ENCODE measurements around the gene KLHL2.
"Not testable (repeated sequence)": the region's sequence is repeated elsewhere in the genome, so short reads cannot be mapped to it uniquely, and the experiment has no call there.

KLHL2 gene

DNA sequence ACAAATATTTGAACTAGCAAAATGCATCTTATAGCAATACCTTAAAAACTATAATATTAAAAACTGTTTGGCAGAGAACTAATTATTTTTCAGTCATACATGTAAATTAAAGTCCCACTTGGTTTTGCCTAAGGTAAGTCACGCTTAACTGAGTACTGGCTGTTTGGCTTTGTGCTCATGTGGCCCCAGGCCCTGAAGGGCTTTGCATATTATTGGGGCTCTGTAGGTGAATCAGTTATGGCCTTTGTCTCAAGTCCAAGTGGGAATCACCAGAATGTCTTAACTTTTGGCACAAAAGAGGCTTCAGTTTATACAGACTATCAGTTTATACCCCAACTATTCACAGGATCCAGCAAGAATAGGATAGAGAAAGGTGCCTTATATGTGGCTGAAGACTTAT, 29.5 kb downstream of the KLHL2 start:
- not testable (repeated sequence) for DNase-seq

DNA sequence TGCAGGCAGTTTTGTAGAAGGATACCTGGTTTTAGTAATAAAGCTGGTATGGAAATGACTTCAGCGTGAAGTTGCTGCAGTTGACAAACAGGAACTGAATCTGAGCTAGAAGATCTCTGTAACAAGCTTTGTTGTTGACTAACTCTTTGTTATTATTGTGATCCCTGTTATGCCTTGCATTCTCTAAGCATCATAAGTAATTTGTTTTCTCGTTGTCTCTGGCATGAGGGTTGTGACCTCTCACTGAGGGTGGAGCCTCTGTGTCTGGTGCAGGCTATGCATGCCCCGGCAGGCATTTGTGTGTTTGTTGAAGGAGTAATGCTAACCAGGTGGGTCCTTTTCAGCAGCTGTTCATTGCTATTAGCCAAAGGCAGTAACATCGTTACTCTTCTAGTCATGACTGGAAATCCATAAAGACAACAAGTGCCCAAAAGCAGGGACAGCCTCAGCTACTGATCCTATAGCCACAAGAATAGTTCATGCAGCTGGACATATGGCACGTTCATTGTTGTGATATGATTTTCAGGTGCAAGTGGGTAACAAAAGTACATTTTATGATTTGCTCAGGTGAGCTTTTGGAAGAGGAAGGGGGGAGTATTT, 30.8 kb downstream of the KLHL2 start:
- not testable (repeated sequence) for DNase-seq

- DNase-seq = not testable (repeated sequence)
Measured at GRCh38 chr4:165240761-165241160, 33.4 kb downstream of the KLHL2 start.

DNA sequence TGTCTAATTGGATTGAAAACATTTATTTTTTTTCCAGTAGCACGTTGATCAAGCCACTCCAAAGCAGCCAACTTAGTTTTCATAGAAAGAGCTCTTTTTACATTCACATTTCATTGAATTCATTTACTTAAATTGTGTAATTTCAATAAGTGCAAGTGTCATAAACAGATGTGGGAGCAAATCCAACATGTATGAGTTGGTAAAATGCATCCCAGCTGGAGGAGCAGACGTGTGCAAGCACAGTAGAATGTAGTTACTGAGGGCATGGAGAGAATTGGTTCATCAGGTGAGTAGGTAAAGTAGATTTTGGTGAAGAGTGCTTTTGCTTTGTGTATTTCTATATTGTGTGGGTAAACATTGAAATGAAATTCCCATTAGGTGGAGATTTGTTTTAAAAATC, 36.8 kb downstream of the KLHL2 start:
- DNase-seq = not testable (repeated sequence)

GRCh38 chr4:165244587-165245186, 37.3 kb downstream of the KLHL2 start:
- not testable (repeated sequence) for DNase-seq

- DNase-seq = no peak
Measured at GRCh38 chr4:165248102-165248501, 40.7 kb downstream of the KLHL2 start.

GRCh38 chr4:165248904-165249303, 41.5 kb downstream of the KLHL2 start:
- not testable (repeated sequence) for DNase-seq

GRCh38 chr4:165254771-165255170, 47.4 kb downstream of the KLHL2 start:
- DNase-seq = not testable (repeated sequence)

GRCh38 chr4:165255439-165255838, 48.1 kb downstream of the KLHL2 start:
- not testable (repeated sequence) for DNase-seq

- DNase-seq = not testable (repeated sequence)
Measured at GRCh38 chr4:165256074-165256659, 48.8 kb downstream of the KLHL2 start.

- DNase-seq = not testable (repeated sequence)
Measured at GRCh38 chr4:165259776-165260175, 52.4 kb downstream of the KLHL2 start.

GRCh38 chr4:165262306-165262705, 54.9 kb downstream of the KLHL2 start:
- not testable (repeated sequence) for DNase-seq

DNA sequence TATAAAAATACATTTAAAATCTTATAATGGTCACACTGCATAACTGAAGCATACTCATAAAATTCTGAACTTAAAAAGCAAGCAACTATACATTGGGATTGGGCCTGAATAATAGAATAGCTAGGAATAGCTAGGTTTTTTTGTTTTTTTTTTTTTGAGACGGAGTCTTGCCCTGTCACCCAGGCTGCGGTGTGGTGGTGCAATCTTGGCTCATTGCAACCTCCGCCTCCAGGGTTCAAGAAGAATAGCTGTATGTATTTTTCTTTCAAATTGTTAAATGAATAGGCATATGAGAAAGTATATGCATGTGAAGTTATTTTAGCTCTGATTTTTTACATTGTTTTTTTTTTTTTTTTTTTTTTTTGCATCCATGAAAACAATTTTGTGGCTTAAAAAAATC, 56.1 kb downstream of the KLHL2 start:
- DNase-seq = not testable (repeated sequence)

DNA sequence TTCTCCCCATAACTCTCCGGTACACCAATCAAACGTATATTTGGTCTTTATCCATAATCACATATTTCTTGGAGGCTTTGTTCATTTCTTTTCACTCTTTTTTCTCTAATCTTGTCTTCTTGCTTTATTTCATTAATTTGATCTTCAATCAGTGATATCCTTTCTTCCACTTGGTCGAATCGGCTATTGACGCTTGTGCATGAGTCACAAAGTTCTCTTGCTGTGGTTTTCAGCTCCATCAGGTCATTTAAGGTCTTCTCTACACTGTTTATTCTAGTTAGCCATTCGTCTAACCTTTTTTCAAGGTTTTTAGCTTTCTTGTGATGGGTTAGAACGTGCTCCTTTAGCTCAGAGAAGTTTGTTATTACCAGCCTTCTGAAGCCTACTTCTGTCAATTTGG, 62.6 kb downstream of the KLHL2 start:
- not testable (repeated sequence) for DNase-seq

DNA sequence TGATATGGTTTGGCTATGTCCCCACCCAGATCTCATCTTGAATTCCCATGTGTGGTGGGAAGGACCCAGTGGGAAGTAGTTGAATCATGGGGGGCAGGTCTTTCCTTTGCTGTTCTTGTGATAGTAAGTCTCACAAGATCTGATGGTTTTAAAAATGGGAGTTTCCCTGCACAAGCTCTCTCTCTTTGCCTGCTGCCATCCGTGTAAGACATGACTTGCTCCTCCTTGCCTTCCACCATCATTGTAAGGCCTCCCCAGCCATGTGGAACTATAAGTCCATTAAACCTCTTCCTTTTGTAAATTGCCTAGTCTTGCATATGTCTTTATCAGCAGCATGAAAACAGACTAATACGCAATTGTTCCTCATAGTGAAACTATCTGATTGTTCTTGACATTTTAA, 66.1 kb downstream of the KLHL2 start:
- not testable (repeated sequence) for DNase-seq

DNA sequence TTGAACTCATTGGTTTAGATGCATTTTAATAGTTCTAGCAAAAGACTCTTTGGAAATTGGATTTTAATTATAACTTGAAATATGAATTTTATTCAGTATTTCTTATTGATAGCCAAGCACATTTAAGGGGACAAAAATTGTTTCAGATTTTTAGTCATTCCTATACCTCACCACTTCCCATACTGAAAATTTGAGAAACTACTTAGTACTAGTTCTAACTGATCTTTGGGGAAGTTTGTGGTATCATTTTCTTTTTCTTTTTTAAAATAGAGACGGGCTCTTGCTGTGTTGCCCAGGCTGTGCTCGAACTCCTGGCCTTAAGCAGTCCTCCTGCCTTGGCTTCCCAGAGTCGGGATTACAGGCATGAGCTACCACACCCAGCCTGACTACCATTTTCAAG, 68.0 kb downstream of the KLHL2 start:
- DNase-seq = not testable (repeated sequence)

GRCh38 chr4:165279531-165279930, 72.2 kb downstream of the KLHL2 start:
- not testable (repeated sequence) for DNase-seq

DNA sequence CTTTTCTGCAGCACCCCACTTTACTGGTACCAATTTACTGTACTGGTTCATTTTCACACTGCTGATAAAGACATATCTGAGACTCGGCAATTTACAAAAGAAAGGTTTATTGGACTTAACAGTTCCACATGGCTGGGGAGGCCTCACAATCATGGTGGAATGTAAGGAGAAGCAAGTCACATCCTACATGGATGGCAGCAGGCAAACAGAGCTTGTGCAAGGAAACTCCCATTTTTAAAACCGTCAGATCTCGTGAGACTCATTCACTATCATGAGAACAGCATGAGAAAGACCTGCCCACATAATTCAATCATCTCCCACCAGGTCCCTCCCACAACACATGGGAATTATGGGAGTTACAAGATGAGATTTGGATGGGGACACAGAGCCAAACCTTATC, 77.3 kb downstream of the KLHL2 start:
- not testable (repeated sequence) for DNase-seq

DNA sequence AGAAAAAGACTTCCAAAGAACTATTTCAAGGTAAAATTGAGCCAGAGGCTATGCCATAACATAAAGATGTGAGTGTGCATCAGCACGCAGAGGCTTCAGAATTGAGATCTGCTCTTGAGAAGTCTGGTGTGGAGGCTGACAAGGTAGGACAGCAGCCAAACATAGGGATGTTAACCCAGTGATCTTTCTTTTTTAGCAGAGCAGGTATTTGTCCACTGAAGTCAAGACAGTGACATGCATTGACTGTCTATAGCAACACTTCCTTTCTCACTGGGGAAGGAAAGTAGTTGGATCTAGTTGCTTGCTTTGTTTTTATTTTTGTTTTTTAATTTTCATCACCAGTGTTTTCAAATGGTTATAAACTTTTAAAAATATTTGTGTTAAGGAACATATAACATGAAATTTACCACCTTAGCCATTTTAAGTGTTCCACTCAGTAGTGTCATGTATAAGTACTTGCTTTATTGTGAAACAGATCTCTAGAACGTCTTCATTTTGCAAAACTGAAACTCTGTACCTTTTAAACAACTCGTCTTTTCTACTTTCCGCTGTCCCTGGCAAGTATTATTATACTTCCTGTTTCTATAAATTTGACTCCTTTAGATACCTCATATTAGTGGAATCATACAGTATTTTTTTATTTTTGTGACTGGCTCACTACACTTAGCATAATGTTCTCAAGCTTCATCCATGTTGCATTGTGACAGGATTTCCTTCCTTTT, 79.4 kb downstream of the KLHL2 start:
- not testable (repeated sequence) for DNase-seq

DNA sequence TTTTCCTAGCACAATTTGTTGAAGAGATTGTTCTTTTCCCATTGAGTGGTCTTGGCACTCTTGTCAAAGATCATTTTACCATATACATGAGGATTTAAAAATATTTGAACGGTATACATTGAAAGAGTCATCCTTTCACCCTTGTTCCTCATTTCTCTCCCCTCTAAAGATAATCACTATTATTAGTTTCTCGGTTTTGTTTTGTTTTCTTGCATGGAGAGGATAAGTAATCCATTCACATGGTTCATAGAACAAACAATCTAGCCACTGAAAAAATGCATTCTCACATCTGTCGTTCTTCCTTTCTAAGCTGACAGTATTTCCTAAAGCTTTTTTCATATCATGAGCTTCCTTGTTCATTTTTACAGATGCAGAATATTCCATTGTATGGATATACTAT, 80.9 kb downstream of the KLHL2 start:
- DNase-seq = peak; percentile 49

GRCh38 chr4:165288639-165289422, 81.5 kb downstream of the KLHL2 start:
- DNase-seq = peak; percentile 49

DNA sequence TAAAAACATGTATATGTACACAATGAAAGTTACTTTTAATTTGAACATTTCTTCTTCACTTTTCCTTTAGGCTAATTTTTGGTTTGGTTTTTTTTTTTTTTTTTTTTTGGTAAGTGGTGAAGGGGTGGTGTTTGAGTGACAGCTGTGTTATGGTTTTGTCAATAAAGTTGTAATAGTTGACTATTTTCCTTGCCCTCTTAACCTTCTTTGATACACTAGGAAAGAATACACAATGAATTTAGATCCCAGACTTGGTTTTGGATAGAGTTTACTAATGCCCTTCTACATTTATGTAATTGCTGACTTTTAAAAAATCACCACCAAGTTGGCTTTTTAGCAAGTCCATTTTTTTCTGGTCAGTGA, 82.0 kb downstream of the KLHL2 start:
- DNase-seq = no peak

DNA sequence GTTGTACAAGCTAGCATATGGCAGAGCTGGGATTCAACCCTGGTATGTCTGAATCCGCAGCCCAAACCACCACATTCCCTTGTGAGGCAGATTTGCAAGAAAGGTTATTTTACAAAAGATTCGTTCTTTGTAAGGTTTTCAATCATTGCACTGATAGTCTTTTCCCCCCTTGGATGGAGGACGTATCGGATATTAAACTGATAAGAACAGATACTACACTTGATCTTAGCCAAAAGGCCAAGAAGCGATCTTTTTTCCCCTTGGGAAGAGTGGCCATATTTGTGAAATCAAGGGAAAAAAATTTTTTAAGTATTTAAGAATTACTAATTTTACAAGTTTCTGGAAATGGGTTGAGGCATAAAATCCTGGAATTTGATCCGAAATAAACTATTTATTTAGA, 85.7 kb downstream of the KLHL2 start:
- DNase-seq = no peak

Data from NCI-H2227 treated with DMSO at 0.1 percent for 48 hours (cell line).